ENCODE measurements around the gene POT1. TPM values are rescaled to one million over a fixed set of nuclear protein-coding genes. Genes with fewer than 3 reads are reported as not detected.

Gene POT1
- total RNA-seq, 1 donor from 2014 or later: 19.4 TPM

DNA sequence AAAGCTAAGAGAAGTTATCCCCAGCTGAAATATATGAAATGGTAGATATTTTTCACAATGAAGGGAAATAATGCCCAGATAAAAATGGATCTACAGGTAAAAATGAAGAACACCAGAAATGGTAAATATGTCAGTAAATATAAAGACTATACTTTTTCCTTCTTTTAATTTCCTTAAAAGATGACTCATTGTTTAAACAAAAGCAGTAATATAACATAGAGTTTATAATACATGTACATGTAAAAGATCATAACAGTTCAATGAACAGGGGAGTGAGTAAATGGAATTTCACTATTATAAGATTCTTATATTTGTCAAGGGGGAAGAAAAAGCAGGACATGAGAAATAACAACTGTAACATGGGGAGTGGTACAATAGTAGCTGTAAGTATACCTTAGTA is 7.4 kb downstream of the POT1 start:
- no peaks in the 10 kb centered on the region for H3K9me3 ChIP-seq
- H3K4me1 ChIP-seq: no peaks in the 10 kb centered on the region
- no peaks in the 10 kb centered on the region for H3K27me3 ChIP-seq (ENCODE audit: low read depth)
- no peak overlapping the region for H3K4me3 ChIP-seq
- intact Hi-C loops (cut with DNase I): no loop called here
- peaks cover 8% of the 10 kb centered on the region for H3K36me3 ChIP-seq
- H3K27ac ChIP-seq: no peak overlapping the region
- ATAC-seq (no peak), DNase-seq (no peak)
- TF ChIP-seq CTCF (IDR thresholded peaks at IDR 0.05): no peak

GRCh38 chr7:124919841-124920240 is 9.8 kb downstream of the POT1 start:
- no peaks in the 10 kb centered on the region for H3K9me3 ChIP-seq
- no peaks in the 10 kb centered on the region for H3K27me3 ChIP-seq (ENCODE audit: low read depth)
- intact Hi-C loops (cut with DNase I): no loop called here
- no peak for DNase-seq
- H3K4me1 ChIP-seq: no peaks in the 10 kb centered on the region
- H3K36me3 ChIP-seq: peaks cover 6% of the 10 kb centered on the region
- no peak for ATAC-seq
- TF ChIP-seq CTCF (IDR thresholded peaks at IDR 0.05): no peak
- no peak overlapping the region for H3K27ac ChIP-seq
- no peak overlapping the region for H3K4me3 ChIP-seq

DNA sequence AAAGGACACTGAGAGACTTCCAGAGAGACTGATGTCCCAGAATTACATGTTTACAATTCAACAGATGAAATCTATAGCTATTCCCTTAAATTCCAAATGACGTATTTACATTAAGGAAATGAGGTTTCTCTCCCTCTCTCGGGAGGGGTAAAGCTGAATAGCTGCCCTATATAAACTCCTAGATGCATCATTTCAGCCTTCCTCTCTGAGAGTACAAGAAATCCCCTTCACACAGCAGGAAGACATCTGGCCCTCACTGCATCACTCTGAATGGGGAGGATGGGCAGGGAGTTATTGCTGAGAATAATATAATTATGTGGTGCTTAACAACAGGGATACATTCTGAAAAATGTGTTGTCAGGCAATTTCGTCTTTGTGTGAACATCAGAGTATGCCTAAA is 11.0 kb downstream of the POT1 start:
- no peak overlapping the region for H3K4me3 ChIP-seq
- H3K9me3 ChIP-seq: no peaks in the 10 kb centered on the region
- intact Hi-C loops (cut with DNase I): no loop called here
- ATAC-seq: no peak
- no peak for TF ChIP-seq CTCF (IDR thresholded peaks at IDR 0.05)
- no peaks in the 10 kb centered on the region for H3K27me3 ChIP-seq (ENCODE audit: low read depth)
- peaks cover 9% of the 10 kb centered on the region for H3K36me3 ChIP-seq
- no peaks in the 10 kb centered on the region for H3K4me1 ChIP-seq
- no peak overlapping the region for H3K27ac ChIP-seq
- no peak for DNase-seq

DNA sequence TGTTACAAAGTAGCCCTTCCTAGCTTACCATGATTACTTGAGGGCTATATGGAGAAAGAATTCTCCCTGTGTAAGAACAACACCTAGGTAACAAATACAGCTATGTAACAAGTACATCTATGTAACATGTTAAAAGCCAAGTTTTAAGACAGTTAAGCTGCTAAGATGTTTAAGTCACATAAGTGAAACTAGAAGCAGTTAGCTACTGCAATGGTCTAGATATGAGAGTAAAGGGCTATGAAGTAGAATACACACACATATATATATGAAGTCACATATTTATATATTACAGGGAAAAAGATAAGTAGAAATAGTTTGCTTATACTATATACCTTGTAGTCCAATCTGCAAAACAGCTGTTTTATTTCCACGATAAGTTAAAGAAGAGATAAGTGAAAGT is 14.4 kb downstream of the POT1 start:
- Histone ChIP-seq H3K4me1 (no peaks in the 10 kb centered on the region), H3K9me3 (no peaks in the 10 kb centered on the region), H3K4me3 (no peak overlapping the region), H3K36me3 (peaks cover 9% of the 10 kb centered on the region), H3K27me3 (ENCODE audit: low read depth) (no peaks in the 10 kb centered on the region), H3K27ac (no peak overlapping the region)
- no peak for ATAC-seq
- TF ChIP-seq CTCF (IDR thresholded peaks at IDR 0.05): no peak
- DNase-seq: no peak
- intact Hi-C loops (cut with DNase I): no loop called here

DNA sequence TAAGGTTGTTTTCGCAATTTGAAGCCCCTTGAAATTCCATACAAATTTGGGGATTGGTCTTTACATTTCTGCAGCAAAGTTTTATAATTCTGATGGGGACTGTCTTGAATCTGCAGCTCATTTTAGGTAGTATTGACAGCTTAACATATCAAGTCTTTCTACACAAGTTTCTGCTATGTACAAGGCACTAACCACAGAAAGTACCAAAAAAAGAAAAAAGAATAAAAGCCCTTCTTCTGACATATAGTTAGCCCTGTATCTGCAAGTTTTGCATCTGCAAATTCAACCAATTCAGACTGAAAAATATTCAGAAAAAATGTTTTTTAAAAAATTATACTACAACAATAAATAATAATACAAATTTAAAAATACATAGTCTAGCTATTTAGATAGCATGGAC is 15.3 kb downstream of the POT1 start:
- H3K27ac ChIP-seq: no peak overlapping the region
- no peak for TF ChIP-seq CTCF (IDR thresholded peaks at IDR 0.05)
- H3K9me3 ChIP-seq: no peaks in the 10 kb centered on the region
- peaks cover 9% of the 10 kb centered on the region for H3K36me3 ChIP-seq
- ATAC-seq: no peak
- no peak overlapping the region for H3K4me3 ChIP-seq
- intact Hi-C loops (cut with DNase I): no loop called here
- no peaks in the 10 kb centered on the region for H3K27me3 ChIP-seq (ENCODE audit: low read depth)
- H3K4me1 ChIP-seq: no peaks in the 10 kb centered on the region
- DNase-seq: no peak

- TF ChIP-seq CTCF (IDR thresholded peaks at IDR 0.05): no peak
- H3K27me3 ChIP-seq (ENCODE audit: low read depth): no peaks in the 10 kb centered on the region
- H3K36me3 ChIP-seq: peaks cover 9% of the 10 kb centered on the region
- ATAC-seq (no peak), DNase-seq (no peak)
- intact Hi-C loops (cut with DNase I): no loop called here
- H3K9me3 ChIP-seq: no peaks in the 10 kb centered on the region
- no peak overlapping the region for H3K4me3 ChIP-seq
- no peak overlapping the region for H3K27ac ChIP-seq
- no peaks in the 10 kb centered on the region for H3K4me1 ChIP-seq
These were observed 16.7 kb downstream of the POT1 start for GRCh38 chr7:124912972-124913371.
